OCI-LY7 (cell line): Measurements from ENCODE around the gene METTL21C. TPM values are rescaled to one million over a fixed set of nuclear protein-coding genes. Genes with fewer than 3 reads are reported as not detected.

ENCODE experiments used
- BruUV-seq: library from RNA; stranded (reverse); fragments of 400-500 nt; replicated peaks from 2 replicates; lab custom pipeline; 2021; lab: Mats Ljungman, UMichigan
- CTCF ChIA-PET: fragments of 300-600 bp; sonication (Branson Sonifier 250); formaldehyde crosslinking; loops from one replicate; lab custom pipeline; 2022; ENCODE audit warnings: antibody characterized with exemption; ENCODE audit not compliant: unreplicated experiment; lab: Charles Lee
- POLR2A ChIA-PET: fragments of 300-600 bp; sonication (Branson Sonifier 250); formaldehyde crosslinking; loops from one replicate; lab custom pipeline; 2022; ENCODE audit warnings: antibody characterized with exemption; lab: Charles Lee
- DNase-seq: peaks from one replicate; pipeline ENCODE4 v3.0.0-alpha.2; 2015; ENCODE audit warnings: low spot score
- H2AFZ ChIP-seq: fragments of 200-600 bp; sonication (generic), shearing (Covaris generic); 2 replicates; pipeline ENCODE4 v1.6.1; 2014; ENCODE audit warnings: mild to moderate bottlenecking, antibody characterized with exemption, low read length, moderate library complexity
- H3K27ac ChIP-seq: fragments of 200-600 bp; sonication (generic); 2 replicates; pipeline ENCODE4 v1.5.1; 2014; ENCODE audit warnings: mixed run types, low read depth, mild to moderate bottlenecking, moderate library complexity, low read length, inconsistent platforms; ENCODE audit not compliant: poor library complexity, severe bottlenecking
- H3K36me3 ChIP-seq: fragments of 200-600 bp; sonication (generic); 2 replicates; pipeline ENCODE4 v1.6.1; 2014; ENCODE audit warnings: mild to moderate bottlenecking, antibody characterized with exemption, low read length, moderate library complexity, mixed read lengths; ENCODE audit not compliant: insufficient read depth
- H3K4me1 ChIP-seq: fragments of 200-600 bp; sonication (generic); 2 replicates; pipeline ENCODE4 v1.5.1; 2014; ENCODE audit warnings: mild to moderate bottlenecking, low read length; ENCODE audit not compliant: insufficient read depth, poor library complexity, severe bottlenecking
- H3K4me2 ChIP-seq: fragments of 200-600 bp; sonication (generic); 2 replicates; pipeline ENCODE4 v1.6.1; 2014; ENCODE audit warnings: mild to moderate bottlenecking, low read length
- H3K4me3 ChIP-seq: fragments of 200-600 bp; sonication (generic); 2 replicates; pipeline ENCODE4 v1.5.1; 2014; ENCODE audit warnings: mild to moderate bottlenecking, low read depth, low read length; ENCODE audit not compliant: poor library complexity, severe bottlenecking
- H3K79me2 ChIP-seq: fragments of 200-600 bp; sonication (generic); 2 replicates; pipeline ENCODE4 v1.6.1; 2016; ENCODE audit warnings: low read depth, mild to moderate bottlenecking, low read length, moderate library complexity, mixed read lengths; ENCODE audit not compliant: insufficient read depth
- H3K9me2 ChIP-seq: fragments of 200-600 bp; sonication (generic); 2 replicates; pipeline ENCODE4 v1.6.1; 2016; ENCODE audit warnings: mild to moderate bottlenecking, low read length, mixed read lengths; ENCODE audit not compliant: insufficient read depth
- H3K9me3 ChIP-seq: fragments of 200-600 bp; sonication (generic); 2 replicates; pipeline ENCODE4 v1.6.1; 2014; ENCODE audit warnings: mild to moderate bottlenecking, mixed run types, low read length, mixed read lengths
- H4K20me1 ChIP-seq: fragments of 200-600 bp; sonication (generic); 2 replicates; pipeline ENCODE4 v1.6.1; 2014; ENCODE audit warnings: mild to moderate bottlenecking, antibody characterized with exemption, low read length, moderate library complexity, mixed read lengths; ENCODE audit not compliant: insufficient read depth
- CTCF ChIP-seq: fragments of 200-600 bp; sonication (generic); conservative IDR thresholded peaks from 2 replicates; pipeline ENCODE4 v1.5.1; 2014; ENCODE audit warnings: mild to moderate bottlenecking, antibody characterized with exemption, low read length, moderate library complexity, mixed read lengths
- EZH2phosphoT487 ChIP-seq: fragments of 200-600 bp; sonication (generic); IDR thresholded peaks from 2 replicates; pipeline ENCODE4 v1.6.1; 2018; ENCODE audit warnings: low read depth, borderline replicate concordance, mild to moderate bottlenecking, mixed run types, antibody characterized with exemption, low read length, moderate library complexity, mixed read lengths
- intact Hi-C: fragments of 100-400 bp; cut with micrococcal nuclease; formaldehyde crosslinking; loops from one replicate; pipeline ENCODE4 v1.10.0; 2022; ENCODE audit not compliant: unreplicated experiment
- total RNA-seq, 2 experiments: library from RNA; depleted of rRNA in 1 of 2; stranded (reverse); fragments of >200 nt in 1 of 2; shearing (Covaris generic) in 1 of 2; gene quantifications; 2 replicates each; pipeline ENCODE4 v1.2.3, GENCODE V29; 2014 to 2022

Gene METTL21C
- total RNA-seq, 2 experiments from 2014 or later: not detected

- no peak overlapping the region for H3K4me2 ChIP-seq
- H3K4me3 ChIP-seq: no peak overlapping the region
- no TSS peak for BruUV-seq
- ChIA-PET CTCF (no interaction called here), POLR2A (no interaction called here)
- H4K20me1 ChIP-seq: no peaks in the 10 kb centered on the region
- DNase-seq: no peak
- H3K79me2 ChIP-seq: no peaks in the 10 kb centered on the region
- H3K36me3 ChIP-seq: peaks cover 44% of the 10 kb centered on the region
- no peaks in the 10 kb centered on the region for H3K9me2 ChIP-seq
- H3K4me1 ChIP-seq: no peaks in the 10 kb centered on the region
- no peak overlapping the region for H2AFZ ChIP-seq
- intact Hi-C loops: no loop called here
- H3K9me3 ChIP-seq: no peaks in the 10 kb centered on the region
- TF ChIP-seq CTCF (no peak), EZH2phosphoT487 (no peak)
- H3K27ac ChIP-seq: no peak overlapping the region
Observed at GRCh38 chr13:102654756-102655155, 40.1 kb downstream of the METTL21C start.

- H3K4me3 ChIP-seq: no peak overlapping the region
- peaks cover 45% of the 10 kb centered on the region for H3K36me3 ChIP-seq
- no peak overlapping the region for H3K4me2 ChIP-seq
- DNase-seq: no peak
- no peak for TF ChIP-seq CTCF
- no peak for TF ChIP-seq EZH2phosphoT487
- POLR2A ChIA-PET: no interaction called here
- CTCF ChIA-PET: no interaction called here
- no peaks in the 10 kb centered on the region for H4K20me1 ChIP-seq
- no peak overlapping the region for H3K27ac ChIP-seq
- no peaks in the 10 kb centered on the region for H3K79me2 ChIP-seq
- no TSS peak for BruUV-seq
- H3K9me3 ChIP-seq: no peaks in the 10 kb centered on the region
- no peaks in the 10 kb centered on the region for H3K4me1 ChIP-seq
- H2AFZ ChIP-seq: no peak overlapping the region
- no peaks in the 10 kb centered on the region for H3K9me2 ChIP-seq
- intact Hi-C loops: no loop called here
Observed at GRCh38 chr13:102651892-102652291, 43.0 kb downstream of the METTL21C start.

GRCh38 chr13:102651392-102651791, 43.5 kb downstream of the METTL21C start:
- H3K36me3 ChIP-seq: peaks cover 48% of the 10 kb centered on the region
- H3K27ac ChIP-seq: no peak overlapping the region

More at GRCh38 chr13:102651392-102651791, 43.5 kb downstream of the METTL21C start:
- Histone ChIP-seq H2AFZ (no peak overlapping the region), H3K4me3 (no peak overlapping the region), H3K4me1 (no peaks in the 10 kb centered on the region), H3K4me2 (no peak overlapping the region), H3K79me2 (no peaks in the 10 kb centered on the region), H3K9me2 (no peaks in the 10 kb centered on the region), H4K20me1 (no peaks in the 10 kb centered on the region), H3K9me3 (no peaks in the 10 kb centered on the region)
- no peak for TF ChIP-seq EZH2phosphoT487
- no peak for TF ChIP-seq CTCF
- no TSS peak for BruUV-seq
- intact Hi-C loops: no loop called here
- no peak for DNase-seq
- ChIA-PET CTCF (no interaction called here), POLR2A (no interaction called here)
